Endothelial cell of umbilical vein (primary cell): ENCODE data around the gene P2RY6.

Source experiments
- POLR2A ChIP-seq: IDR thresholded peaks from 2 replicates; pipeline ENCODE4 v1.6.1; 2012; ENCODE audit warnings: low read depth, mild to moderate bottlenecking, control low read depth, low read length
- TF ChIP-seq, protein P1 (sequence below): IDR thresholded peaks from 2 replicates; pipeline ENCODE4 v1.6.1; 2011; ENCODE audit not compliant: insufficient read depth, insufficient read length

DNA sequence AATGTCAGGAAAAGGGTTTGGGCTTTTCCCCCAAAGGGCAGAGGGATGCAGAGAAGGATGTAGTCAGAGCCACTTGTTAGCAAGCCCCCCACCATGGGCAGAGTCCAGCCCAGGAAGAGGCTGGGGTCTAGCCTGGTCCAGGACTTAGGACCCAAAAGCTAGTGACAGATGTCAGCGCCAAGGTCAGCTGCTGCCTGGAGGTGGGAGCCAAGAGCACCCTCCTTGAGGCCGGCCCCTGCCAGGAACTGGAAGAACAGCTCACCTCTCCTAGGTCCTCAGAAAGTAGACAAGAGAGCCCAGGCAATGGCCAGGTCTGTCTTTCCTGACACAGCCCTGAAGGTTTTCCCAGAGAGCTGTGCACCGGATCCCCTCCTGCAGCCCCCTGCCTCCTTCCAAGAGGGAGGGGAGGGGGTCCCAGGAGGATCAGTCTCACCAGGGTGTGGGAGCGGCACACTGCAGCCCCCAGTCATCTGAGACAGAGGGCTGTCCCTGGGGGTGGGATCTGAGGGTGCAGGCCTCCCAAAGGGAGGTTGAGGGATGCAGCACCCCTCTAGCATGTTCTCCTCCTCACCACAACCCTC lies 21.3 kb downstream of the P2RY6 start:
- TF ChIP-seq, protein P1, sequence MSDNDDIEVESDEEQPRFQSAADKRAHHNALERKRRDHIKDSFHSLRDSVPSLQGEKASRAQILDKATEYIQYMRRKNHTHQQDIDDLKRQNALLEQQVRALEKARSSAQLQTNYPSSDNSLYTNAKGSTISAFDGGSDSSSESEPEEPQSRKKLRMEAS, result no peak
- TF ChIP-seq POLR2A, result no peak
